Naive thymus-derived CD8-positive, alpha-beta T cell (primary cell): Measurements from ENCODE around the gene COBL. TPM values are rescaled to one million over a fixed set of nuclear protein-coding genes. Genes with fewer than 3 reads are reported as not detected.

ENCODE experiments used
- ATAC-seq, 2 donors: fragments of 150-1000 bp; cut with Tn5 transposase in 1 of 2; sonication (Bioruptor Pico), chemical (Tn5 transposase) in 1 of 2; 1 replicate in 1 of 2; 2 replicates in 1 of 2; pipeline ENCODE4 v1.10.0; 2021; ENCODE audit warnings: mild to moderate bottlenecking in 2 of 2, moderate library complexity in 2 of 2
- POLR2A ChIA-PET: fragments of 350-600 bp; sonication (Branson Sonifier 250); formaldehyde crosslinking; loops from one replicate; lab custom pipeline; 2021; ENCODE audit warnings: antibody characterized with exemption; lab: Charles Lee
- DNase-seq, 10 donors: peaks; one replicate each; pipeline versions ENCODE4 v3.0.0 to v3.0.0-alpha.2; 2020 to 2022
- H3K27ac Mint-ChIP-seq, 10 donors: one replicate each; pipeline ENCODE4 v1.8.0; 2020 to 2022; ENCODE audit warnings: mild to moderate bottlenecking in 10 of 10, mixed read lengths in 10 of 10, moderate library complexity in 4 of 10, inconsistent platforms in 1 of 10
- H3K27me3 Mint-ChIP-seq, 5 donors: one replicate each; pipeline ENCODE4 v1.8.0; 2021 to 2022; ENCODE audit warnings: mixed read lengths in 5 of 5
- H3K36me3 Mint-ChIP-seq, 3 donors: one replicate each; pipeline ENCODE4 v1.8.0; 2020 to 2022; ENCODE audit warnings: mixed read lengths in 3 of 3, mild to moderate bottlenecking in 2 of 3, inconsistent platforms in 1 of 3
- H3K4me1 Mint-ChIP-seq, 4 donors: one replicate each; pipeline ENCODE4 v1.8.0; 2021 to 2022; ENCODE audit warnings: mixed read lengths in 4 of 4
- H3K4me3 Mint-ChIP-seq, 10 donors: one replicate each; pipeline ENCODE4 v1.8.0; 2020 to 2022; ENCODE audit warnings: mild to moderate bottlenecking in 10 of 10, mixed read lengths in 10 of 10, moderate library complexity in 6 of 10, inconsistent platforms in 1 of 10
- H3K9me3 Mint-ChIP-seq, 9 donors: one replicate each; pipeline ENCODE4 v1.8.0; 2020 to 2022; ENCODE audit warnings: mixed read lengths in 9 of 9, mild to moderate bottlenecking in 3 of 9, inconsistent platforms in 1 of 9, moderate library complexity in 1 of 9
- polyA plus RNA-seq, 3 donors: library from polyadenylated mRNA; unstranded; fragments of 300-500 nt; fragmentation: Illumina TruSeq; gene quantifications; one replicate each; pipeline ENCODE4 v1.2.3, GENCODE V29; 2021
- total RNA-seq, 8 experiments: library from RNA in 2 of 8; stranded (reverse) in 2 of 8; gene quantifications; one replicate each; pipeline ENCODE4 v1.2.3 and lab custom pipeline; 2021 to 2026

The COBL gene
- total and polyA plus RNA-seq, 5 experiments from 2014 or later = not detected

- POLR2A ChIA-PET = no interaction called here
- peaks cover 0 to 3% (median 0%) of the 10 kb centered on the region in 3 donors for H3K36me3 Mint-ChIP-seq
- H3K4me1 Mint-ChIP-seq = peaks cover 0 to 15% (median 6%) of the 10 kb centered on the region in 4 donors
- no peak overlapping the region for H3K4me3 Mint-ChIP-seq
- H3K27ac Mint-ChIP-seq = no peak overlapping the region
- no peak for DNase-seq
- ATAC-seq = no peak
- H3K27me3 Mint-ChIP-seq = peaks cover 9 to 47% (median 34%) of the 10 kb centered on the region in 5 donors
- H3K9me3 Mint-ChIP-seq = no peaks in the 10 kb centered on the region
Observed at GRCh38 chr7:51318886-51319579, 2.4 kb upstream of the COBL start.

- no peak for ATAC-seq
- DNase-seq = no peak
- Mint-ChIP-seq H3K36me3 (peaks cover 0 to 3% (median 0%) of the 10 kb centered on the region in 3 donors), H3K4me1 (peaks cover 0 to 15% (median 6%) of the 10 kb centered on the region in 4 donors), H3K27me3 (peaks cover 10 to 55% (median 38%) of the 10 kb centered on the region in 5 donors), H3K27ac (no peak overlapping the region), H3K4me3 (peak overlapping the region in 5 of 10 donors; percentile 39 to 70 (median 51)), H3K9me3 (no peaks in the 10 kb centered on the region)
- POLR2A ChIA-PET = no interaction called here
Observed at GRCh38 chr7:51318001-51318400, 1.4 kb upstream of the COBL start.

GRCh38 chr7:51317582-51317910 is 937 bp upstream of the COBL start:
- DNase-seq (no peak), ATAC-seq (no peak)
- Mint-ChIP-seq H3K27me3 (peaks cover 10 to 55% (median 38%) of the 10 kb centered on the region in 5 donors), H3K4me3 (peak overlapping the region; percentile 2 to 74 (median 47)), H3K36me3 (peaks cover 0 to 3% (median 0%) of the 10 kb centered on the region in 3 donors), H3K9me3 (no peaks in the 10 kb centered on the region), H3K4me1 (peaks cover 0 to 15% (median 6%) of the 10 kb centered on the region in 4 donors), H3K27ac (no peak overlapping the region)
- POLR2A ChIA-PET = no interaction called here

GRCh38 chr7:51316262-51316665 is 345 bp downstream of the COBL start:
- Mint-ChIP-seq H3K4me1 (peaks cover 0 to 15% (median 6%) of the 10 kb centered on the region in 4 donors), H3K27me3 (peaks cover 10 to 61% (median 43%) of the 10 kb centered on the region in 5 donors), H3K4me3 (peak overlapping the region in 4 of 10 donors; percentile 25 to 57 (median 52)), H3K9me3 (no peaks in the 10 kb centered on the region), H3K36me3 (peaks cover 0 to 3% (median 0%) of the 10 kb centered on the region in 3 donors), H3K27ac (no peak overlapping the region)
- ATAC-seq (no peak), DNase-seq (no peak)
- POLR2A ChIA-PET = no interaction called here

GRCh38 chr7:51315393-51316261 is 982 bp downstream of the COBL start:
- ATAC-seq = no peak
- H3K4me3 Mint-ChIP-seq = peak overlapping the region in 9 of 10 donors; percentile 14 to 59 (median 50)
- H3K27me3 Mint-ChIP-seq = peaks cover 10 to 65% (median 42%) of the 10 kb centered on the region in 5 donors
- no peaks in the 10 kb centered on the region for H3K9me3 Mint-ChIP-seq
- DNase-seq = no peak
- no peak overlapping the region for H3K27ac Mint-ChIP-seq
- peaks cover 0 to 15% (median 6%) of the 10 kb centered on the region in 4 donors for H3K4me1 Mint-ChIP-seq
- H3K36me3 Mint-ChIP-seq = peaks cover 0 to 3% (median 0%) of the 10 kb centered on the region in 3 donors
- POLR2A ChIA-PET = no interaction called here

GRCh38 chr7:51314726-51315125 is 1.9 kb downstream of the COBL start:
- H3K27ac Mint-ChIP-seq = no peak overlapping the region
- peaks cover 0 to 3% (median 0%) of the 10 kb centered on the region in 3 donors for H3K36me3 Mint-ChIP-seq
- no peaks in the 10 kb centered on the region for H3K9me3 Mint-ChIP-seq
- POLR2A ChIA-PET = no interaction called here
- H3K27me3 Mint-ChIP-seq = peaks cover 10 to 66% (median 43%) of the 10 kb centered on the region in 5 donors
- ATAC-seq = no peak
- peak overlapping the region in 3 of 10 donors; percentile 31 to 50 (median 42) for H3K4me3 Mint-ChIP-seq
- H3K4me1 Mint-ChIP-seq = peaks cover 0 to 15% (median 6%) of the 10 kb centered on the region in 4 donors
- no peak for DNase-seq

- DNase-seq (no peak), ATAC-seq (no peak)
- Mint-ChIP-seq H3K27me3 (peaks cover 10 to 63% (median 40%) of the 10 kb centered on the region in 5 donors), H3K4me1 (peaks cover 0 to 15% (median 6%) of the 10 kb centered on the region in 4 donors), H3K9me3 (no peaks in the 10 kb centered on the region), H3K4me3 (no peak overlapping the region), H3K27ac (no peak overlapping the region), H3K36me3 (peaks cover 0 to 3% (median 0%) of the 10 kb centered on the region in 3 donors)
- POLR2A ChIA-PET = no interaction called here
Observed at GRCh38 chr7:51313738-51314425, 2.7 kb downstream of the COBL start.

GRCh38 chr7:51312951-51313737 is 3.5 kb downstream of the COBL start:
- Mint-ChIP-seq H3K4me3 (no peak overlapping the region), H3K4me1 (peaks cover 0 to 15% (median 6%) of the 10 kb centered on the region in 4 donors), H3K27ac (no peak overlapping the region), H3K27me3 (peaks cover 9 to 56% (median 39%) of the 10 kb centered on the region in 5 donors), H3K9me3 (no peaks in the 10 kb centered on the region), H3K36me3 (peaks cover 0 to 3% (median 0%) of the 10 kb centered on the region in 3 donors)
- DNase-seq = no peak
- POLR2A ChIA-PET = no interaction called here
- ATAC-seq = no peak

GRCh38 chr7:51311166-51311565 is 5.4 kb downstream of the COBL start:
- H3K4me3 Mint-ChIP-seq = no peak overlapping the region
- H3K4me1 Mint-ChIP-seq = peaks cover 0 to 9% (median 2%) of the 10 kb centered on the region in 4 donors
- peaks cover 6 to 45% (median 27%) of the 10 kb centered on the region in 5 donors for H3K27me3 Mint-ChIP-seq
- no peak overlapping the region for H3K27ac Mint-ChIP-seq
- no peak for DNase-seq
- H3K9me3 Mint-ChIP-seq = no peaks in the 10 kb centered on the region
- POLR2A ChIA-PET = no interaction called here
- H3K36me3 Mint-ChIP-seq = peaks cover 0 to 3% (median 0%) of the 10 kb centered on the region in 3 donors
- ATAC-seq = no peak

- ATAC-seq (no peak), DNase-seq (no peak)
- POLR2A ChIA-PET = no interaction called here
- Mint-ChIP-seq H3K4me1 (peaks cover 0 to 4% (median 0%) of the 10 kb centered on the region in 4 donors), H3K27me3 (peaks cover 5 to 37% (median 23%) of the 10 kb centered on the region in 5 donors), H3K36me3 (no peaks in the 10 kb centered on the region), H3K4me3 (no peak overlapping the region), H3K27ac (no peak overlapping the region), H3K9me3 (no peaks in the 10 kb centered on the region)
Observed at GRCh38 chr7:51310131-51310583, 6.5 kb downstream of the COBL start.

GRCh38 chr7:51309361-51310130 is 7.1 kb downstream of the COBL start:
- H3K4me1 Mint-ChIP-seq = no peaks in the 10 kb centered on the region
- H3K27me3 Mint-ChIP-seq = peaks cover 3 to 31% (median 17%) of the 10 kb centered on the region in 5 donors
- DNase-seq (no peak), ATAC-seq (no peak)
- no peak overlapping the region for H3K4me3 Mint-ChIP-seq
- H3K27ac Mint-ChIP-seq = no peak overlapping the region
- no peaks in the 10 kb centered on the region for H3K36me3 Mint-ChIP-seq
- H3K9me3 Mint-ChIP-seq = no peaks in the 10 kb centered on the region
- POLR2A ChIA-PET = no interaction called here
